Activated CD4-positive, alpha-beta T cell treated with anti-CD3 and anti-CD28 coated beads for 36 hours (primary cell): ENCODE measurements around the gene STX10. TPM values are rescaled to one million over a fixed set of nuclear protein-coding genes. Genes with fewer than 3 reads are reported as not detected.

ENCODE experiments used
- ATAC-seq: fragments of 200-7000 bp; cut with Tn5 transposase; one replicate; pipeline ENCODE4 v1.10.0; 2021; ENCODE audit warnings: mild to moderate bottlenecking, moderate library complexity
- CTCF ChIA-PET: fragments of 350-600 bp; sonication (Branson Sonifier 250); formaldehyde crosslinking; loops from one replicate; lab custom pipeline; 2021; ENCODE audit warnings: antibody characterized with exemption; lab: Charles Lee
- POLR2A ChIA-PET: fragments of 350-600 bp; sonication (Branson Sonifier 250); formaldehyde crosslinking; loops from one replicate; lab custom pipeline; 2021; ENCODE audit warnings: antibody characterized with exemption, inconsistent platforms; lab: Charles Lee
- DNase-seq: peaks from one replicate; pipeline ENCODE4 v3.0.0-alpha.2; 2020
- H3K27ac Mint-ChIP-seq: one replicate; pipeline ENCODE4 v1.8.0; 2021; ENCODE audit warnings: mixed read lengths
- H3K27me3 Mint-ChIP-seq: one replicate; pipeline ENCODE4 v1.8.0; 2021; ENCODE audit warnings: mixed read lengths
- H3K36me3 Mint-ChIP-seq: one replicate; pipeline ENCODE4 v1.8.0; 2021; ENCODE audit warnings: low read depth, mixed read lengths
- H3K4me1 Mint-ChIP-seq: one replicate; pipeline ENCODE4 v1.8.0; 2021; ENCODE audit warnings: mixed read lengths
- H3K4me3 Mint-ChIP-seq: one replicate; pipeline ENCODE4 v1.8.0; 2021; ENCODE audit warnings: mild to moderate bottlenecking, moderate library complexity, mixed read lengths
- H3K9me3 Mint-ChIP-seq: one replicate; pipeline ENCODE4 v1.8.0; 2021; ENCODE audit warnings: low read depth, mixed read lengths
- intact Hi-C, 2 experiments: fragments of 100-400 bp; cut with DNase I in 1 of 2; cut with micrococcal nuclease in 1 of 2; formaldehyde crosslinking; loops; one replicate each; pipeline versions ENCODE4 v1.14.2 to v1.15.1; 2022 to 2024; cut with DNase I, micrococcal nuclease
- total RNA-seq, 2 experiments: library from RNA; stranded (reverse); gene quantifications; one replicate each; pipeline ENCODE4 v1.2.3, GENCODE V29; 2021

STX10 gene
- total RNA-seq, 2 experiments from 2014 or later = 64.8 to 71.4 TPM

- intact Hi-C loops = loop anchor here (1.0 to 5.0 kb wide), 5 partner anchors 11 to 157 kb away; partner anchors contain the start of genes IER2 (in 2 of the 2), STX10 (in 2 of the 2) and TRMT1 (in 1 of the 2)
- H3K27me3 Mint-ChIP-seq = no peaks in the 10 kb centered on the region
- CTCF ChIA-PET = interaction anchor here (0.6 to 3.7 kb wide), 20 partner anchors 10 to 158 kb away, joined by 3 to 27 read pairs (median 5); partner anchors contain the start of gene NACC1
- POLR2A ChIA-PET = no interaction called here
- peaks cover 15% of the 10 kb centered on the region for H3K36me3 Mint-ChIP-seq
- peak overlapping the region; percentile 90 for H3K27ac Mint-ChIP-seq
- DNase-seq (peak; percentile 50), ATAC-seq (peak; percentile 23)
- no peaks in the 10 kb centered on the region for H3K9me3 Mint-ChIP-seq
- peak overlapping the region; percentile 78 for H3K4me3 Mint-ChIP-seq
- peaks cover 27% of the 10 kb centered on the region for H3K4me1 Mint-ChIP-seq
These were observed 45.1 kb downstream of the STX10 start for GRCh38 chr19:13104848-13105711.

GRCh38 chr19:13104360-13104847 lies 45.8 kb downstream of the STX10 start:
- Mint-ChIP-seq H3K27me3 (no peaks in the 10 kb centered on the region), H3K36me3 (peaks cover 14% of the 10 kb centered on the region), H3K4me1 (peaks cover 34% of the 10 kb centered on the region), H3K4me3 (peak overlapping the region; percentile 78), H3K9me3 (no peaks in the 10 kb centered on the region), H3K27ac (peak overlapping the region; percentile 90)
- peak; percentile 48 for ATAC-seq
- DNase-seq = peak; percentile 84
- intact Hi-C loops = loop anchor here (1.0 to 5.0 kb wide), 5 partner anchors 12 to 158 kb away; partner anchors contain the start of genes IER2 (in 2 of the 2), STX10 (in 2 of the 2) and TRMT1 (in 1 of the 2)
- POLR2A ChIA-PET = no interaction called here
- CTCF ChIA-PET = interaction anchor here (0.6 to 3.7 kb wide), 20 partner anchors 9 to 158 kb away, joined by 3 to 27 read pairs (median 5); partner anchors contain the start of gene NACC1

DNA sequence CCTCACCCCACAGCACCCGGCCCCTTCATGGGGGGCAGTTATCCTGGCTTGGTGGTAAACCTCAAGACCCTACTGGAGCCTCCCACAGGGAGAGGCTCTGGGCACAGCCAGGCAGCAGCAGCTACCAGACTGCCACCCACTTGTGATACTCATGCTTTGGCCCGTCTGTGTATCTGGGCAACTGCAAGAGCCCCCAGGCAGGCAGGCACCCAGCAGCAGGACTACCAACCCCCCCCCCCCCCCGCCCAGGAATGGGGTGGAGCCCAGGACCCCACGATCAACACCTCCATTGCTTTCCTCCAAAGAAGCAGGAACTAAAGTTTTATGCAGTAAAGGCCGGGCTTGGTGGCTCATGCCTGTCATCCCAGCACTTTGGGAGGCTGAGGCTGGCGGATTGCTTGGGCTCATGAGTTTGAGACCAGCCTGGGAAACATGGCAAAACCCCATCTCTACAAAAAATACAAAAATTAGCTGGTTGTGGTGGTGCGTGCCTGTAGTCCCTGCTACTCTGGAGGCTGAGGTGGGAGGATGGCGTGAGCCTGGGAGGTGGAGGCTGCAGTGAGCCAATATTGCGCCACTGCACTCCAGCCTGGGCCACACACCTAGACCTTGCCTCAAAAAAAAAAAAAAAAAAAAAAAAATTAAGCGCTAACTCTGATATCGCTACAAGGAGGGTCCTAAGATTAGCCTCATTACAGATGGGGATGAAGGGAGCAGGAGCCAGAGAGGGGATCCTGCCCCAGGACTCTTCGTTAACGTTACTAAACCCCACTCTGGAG lies 46.4 kb downstream of the STX10 start:
- POLR2A ChIA-PET = no interaction called here
- intact Hi-C loops = loop anchor here (1.0 to 5.0 kb wide), 5 partner anchors 13 to 159 kb away; partner anchors contain the start of genes IER2 (in 2 of the 2), STX10 (in 2 of the 2) and TRMT1 (in 1 of the 2)
- H3K9me3 Mint-ChIP-seq = no peaks in the 10 kb centered on the region
- CTCF ChIA-PET = interaction anchor here (0.7 to 3.7 kb wide), 16 partner anchors 9 to 159 kb away, joined by 3 to 27 read pairs (median 5); partner anchors contain the start of gene NACC1
- peak overlapping the region; percentile 78 for H3K4me3 Mint-ChIP-seq
- H3K4me1 Mint-ChIP-seq = peaks cover 37% of the 10 kb centered on the region
- DNase-seq (no peak), ATAC-seq (no peak)
- no peak overlapping the region for H3K27ac Mint-ChIP-seq
- H3K27me3 Mint-ChIP-seq = peaks cover 2% of the 10 kb centered on the region
- peaks cover 11% of the 10 kb centered on the region for H3K36me3 Mint-ChIP-seq

DNA sequence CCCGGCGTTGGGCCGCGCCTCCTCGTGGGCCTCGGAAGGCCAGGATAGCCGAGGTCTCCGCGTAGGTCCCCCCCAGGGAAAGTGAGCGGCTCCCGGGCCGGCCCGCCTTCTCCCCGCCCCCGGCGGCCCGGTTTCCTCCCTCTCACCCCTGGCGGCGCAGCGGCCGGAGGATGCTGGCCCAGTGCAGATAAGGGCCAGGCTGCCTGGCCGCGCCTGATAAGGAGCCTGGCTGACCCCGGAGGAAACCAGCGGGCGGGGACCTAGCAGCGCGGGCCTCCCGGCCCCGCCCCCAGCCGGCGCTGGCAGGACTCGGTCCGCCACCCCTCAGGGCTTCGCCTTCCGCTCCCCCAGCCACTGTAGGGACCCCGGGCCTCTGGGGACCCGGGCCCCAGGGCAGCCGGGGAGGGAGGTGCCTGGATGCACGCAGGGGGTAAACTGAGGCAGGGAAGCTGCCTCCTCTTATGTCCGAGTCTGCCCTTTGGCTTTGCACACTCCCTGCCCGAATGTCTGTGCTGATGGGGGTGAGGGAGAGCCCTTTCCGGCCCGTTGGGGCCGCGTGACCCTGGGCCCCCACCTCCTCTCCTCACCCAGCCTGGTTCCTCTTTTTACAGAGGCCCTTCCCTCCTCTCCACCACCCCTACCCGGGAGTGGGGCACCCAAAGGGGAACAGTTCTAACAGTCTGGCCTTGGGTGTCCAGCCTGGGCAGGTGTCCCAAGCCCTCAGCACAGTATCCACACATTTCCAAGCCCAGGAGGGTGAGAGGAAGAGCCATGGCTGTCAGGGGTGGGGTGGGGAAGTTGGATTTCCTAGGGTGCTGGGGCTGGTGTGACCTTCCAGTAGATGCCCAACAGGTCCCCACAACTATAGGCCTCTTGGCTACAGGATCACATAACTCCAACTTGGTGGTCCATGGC lies 47.3 kb downstream of the STX10 start, which contains the start of gene LYL1:
Gene LYL1 (minus strand): TSS at position 193 of the 915 bp plus-strand sequence. CDS start 1,687 bp downstream, outside the sequence.
- peaks cover 9% of the 10 kb centered on the region for H3K27me3 Mint-ChIP-seq
- H3K9me3 Mint-ChIP-seq = no peaks in the 10 kb centered on the region
- peaks cover 11% of the 10 kb centered on the region for H3K36me3 Mint-ChIP-seq
- no peak for ATAC-seq
- DNase-seq = peak; percentile 54
- H3K27ac Mint-ChIP-seq = peak within 1 kb of the TSS; percentile 37
- CTCF ChIA-PET = interaction anchor here (1.0 to 3.1 kb wide), 3 partner anchors 12 to 137 kb away, joined by 3 to 20 read pairs (median 18); no protein-coding TSS in a partner anchor
- intact Hi-C loops = loop anchor here in 1 of 2 experiments (5.0 kb wide), 1 partner anchor 159 kb away; no protein-coding TSS in a partner anchor
- POLR2A ChIA-PET = no interaction called here
- H3K4me1 Mint-ChIP-seq = peaks cover 43% of the 10 kb centered on the region
- peak within 1 kb of the TSS; percentile 62 for H3K4me3 Mint-ChIP-seq

GRCh38 chr19:13102416-13102665 lies 47.8 kb downstream of the STX10 start:
- H3K27me3 Mint-ChIP-seq = peaks cover 13% of the 10 kb centered on the region
- CTCF ChIA-PET = interaction anchor here (0.6 kb wide), 1 partner anchor 72 kb away, joined by 3 read pairs; no protein-coding TSS in a partner anchor
- peak overlapping the region; percentile 62 for H3K4me3 Mint-ChIP-seq
- intact Hi-C loops = loop anchor here in 1 of 2 experiments (5.0 kb wide), 1 partner anchor 160 kb away; no protein-coding TSS in a partner anchor
- H3K4me1 Mint-ChIP-seq = peaks cover 47% of the 10 kb centered on the region
- POLR2A ChIA-PET = no interaction called here
- ATAC-seq = no peak
- DNase-seq = no peak
- no peak overlapping the region for H3K27ac Mint-ChIP-seq
- peaks cover 8% of the 10 kb centered on the region for H3K36me3 Mint-ChIP-seq
- no peaks in the 10 kb centered on the region for H3K9me3 Mint-ChIP-seq

DNA sequence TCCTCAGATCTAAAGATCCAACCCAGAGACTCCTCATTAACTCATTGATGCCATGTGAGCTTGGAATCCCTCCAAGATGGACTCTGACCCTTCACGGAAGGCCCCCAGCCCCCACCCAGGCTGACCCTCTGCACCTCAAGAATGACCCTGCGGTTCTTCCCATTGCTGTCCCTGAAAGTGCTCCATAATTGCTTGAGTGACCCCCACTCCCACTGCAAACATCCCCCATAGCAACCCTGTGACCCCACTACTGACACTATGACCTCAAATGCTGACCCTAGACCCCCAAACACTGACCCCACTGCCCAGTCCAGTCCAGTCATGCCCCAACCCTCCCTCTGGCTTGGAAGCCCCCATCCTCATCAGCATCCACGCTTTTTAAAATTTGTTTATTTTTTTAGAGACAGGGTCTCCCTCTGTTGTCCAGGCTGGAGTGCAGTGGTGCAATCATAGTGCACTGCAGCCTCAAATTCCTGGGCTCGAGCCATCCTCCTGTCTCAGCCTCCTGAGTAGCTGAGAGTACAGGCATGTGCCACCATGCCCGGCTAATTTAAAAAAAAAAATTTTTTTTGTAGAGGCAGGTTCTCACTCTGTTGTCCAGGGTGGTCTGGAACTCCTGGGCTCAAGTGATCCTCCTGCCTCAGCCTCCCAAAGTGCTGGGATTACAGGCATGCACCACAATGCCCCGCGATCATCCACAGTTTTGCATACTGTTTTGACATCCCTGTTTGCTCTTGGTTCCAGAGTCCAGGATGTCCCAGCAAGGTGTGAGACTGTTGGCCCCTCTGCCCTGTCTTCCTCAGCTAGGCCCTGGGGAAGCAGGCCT lies 48.4 kb downstream of the STX10 start:
- ATAC-seq (no peak), DNase-seq (no peak)
- H3K27ac Mint-ChIP-seq = peak overlapping the region; percentile 37
- intact Hi-C loops = loop anchor here (2.0 to 5.0 kb wide), 2 partner anchors 15 to 160 kb away; partner anchors contain the start of gene TRMT1 (in 1 of the 2)
- H3K4me3 Mint-ChIP-seq = peak overlapping the region; percentile 62
- peaks cover 17% of the 10 kb centered on the region for H3K27me3 Mint-ChIP-seq
- H3K36me3 Mint-ChIP-seq = peaks cover 7% of the 10 kb centered on the region
- peaks cover 51% of the 10 kb centered on the region for H3K4me1 Mint-ChIP-seq
- POLR2A ChIA-PET = interaction anchor here (0.6 kb wide), 1 partner anchor 367 kb away, joined by 3 read pairs; the partner anchor contains the start of gene TRIR
- no peaks in the 10 kb centered on the region for H3K9me3 Mint-ChIP-seq
- CTCF ChIA-PET = interaction anchor here (0.6 to 2.4 kb wide), 3 partner anchors 9 to 136 kb away, joined by 3 to 10 read pairs (median 3); no protein-coding TSS in a partner anchor

DNA sequence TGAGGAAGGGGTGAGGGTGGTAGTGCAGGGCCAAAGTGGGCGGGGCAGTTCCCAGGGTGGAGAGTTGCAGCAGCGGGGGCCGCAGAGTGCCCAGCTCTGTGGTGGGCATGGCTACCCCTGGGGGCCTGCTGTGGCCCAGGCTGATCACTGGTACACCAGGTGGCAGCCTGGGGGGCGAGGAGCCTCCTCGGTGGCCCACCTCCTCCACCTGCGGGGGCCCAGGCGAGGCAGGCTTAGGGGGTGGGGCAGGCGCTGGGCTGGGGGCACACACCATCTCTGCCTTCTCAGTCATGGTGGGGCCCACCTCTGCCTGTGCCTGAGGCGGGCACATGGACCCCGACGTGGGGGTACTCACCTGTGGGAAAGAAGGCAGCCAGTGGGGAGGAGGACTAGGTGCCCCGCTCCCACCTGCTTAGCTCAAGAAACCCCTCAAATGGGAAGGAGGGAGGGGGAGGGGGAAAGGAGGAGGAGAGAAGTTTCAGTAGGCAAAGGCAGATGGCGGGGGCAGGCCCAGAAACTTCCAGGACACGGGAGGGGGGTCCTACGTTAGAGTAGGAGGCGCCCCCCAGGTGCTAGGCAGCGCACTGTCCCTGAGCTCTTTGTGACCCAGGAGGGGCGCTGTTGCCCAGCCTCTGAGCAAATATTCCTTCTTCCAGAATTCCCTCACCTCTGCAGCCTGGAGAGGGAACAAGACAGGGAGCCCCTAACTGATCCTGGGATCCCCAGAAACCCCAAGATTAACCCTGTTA lies 49.2 kb downstream of the STX10 start:
- DNase-seq (no peak), ATAC-seq (no peak)
- Mint-ChIP-seq H3K36me3 (peaks cover 7% of the 10 kb centered on the region), H3K9me3 (no peaks in the 10 kb centered on the region), H3K27me3 (peaks cover 24% of the 10 kb centered on the region), H3K4me3 (peak overlapping the region; percentile 62), H3K4me1 (peaks cover 52% of the 10 kb centered on the region), H3K27ac (peak overlapping the region; percentile 37)
- intact Hi-C loops = loop anchor here (1.0 to 5.0 kb wide), 3 partner anchors 16 to 161 kb away; partner anchors contain the start of gene TRMT1 (in 1 of the 2)
- ChIA-PET CTCF (interaction anchor here (0.5 to 2.4 kb wide), 5 partner anchors 10 to 136 kb away, joined by 3 to 10 read pairs (median 4); no protein-coding TSS in a partner anchor), POLR2A (interaction anchor here (0.6 to 0.9 kb wide), 3 partner anchors 63 to 782 kb away, joined by 3 to 5 read pairs (median 3); partner anchors contain the start of gene TRIR)

GRCh38 chr19:13100031-13100588 lies 50.1 kb downstream of the STX10 start:
- intact Hi-C loops = loop anchor here (1.0 to 5.0 kb wide), 3 partner anchors 17 to 162 kb away; partner anchors contain the start of gene TRMT1 (in 1 of the 2)
- POLR2A ChIA-PET = interaction anchor here (0.9 to 1.0 kb wide), 2 partner anchors 55 to 64 kb away, joined by 3 to 4 read pairs; no protein-coding TSS in a partner anchor

More at GRCh38 chr19:13100031-13100588, 50.1 kb downstream of the STX10 start:
- Mint-ChIP-seq H3K36me3 (peaks cover 7% of the 10 kb centered on the region), H3K27ac (peak overlapping the region; percentile 85), H3K9me3 (no peaks in the 10 kb centered on the region), H3K4me1 (peaks cover 56% of the 10 kb centered on the region), H3K4me3 (peak overlapping the region; percentile 49), H3K27me3 (peaks cover 27% of the 10 kb centered on the region)
- ATAC-seq = peak; percentile 72
- peak; percentile 84 for DNase-seq
- CTCF ChIA-PET = interaction anchor here (0.5 to 2.4 kb wide), 6 partner anchors 32 to 135 kb away, joined by 3 to 10 read pairs (median 4); no protein-coding TSS in a partner anchor
